ENCODE data around the gene HEY2.

The HEY2 gene

GRCh38 chr6:125794342-125795137 lies 45.1 kb downstream of the HEY2 start:
- no peak for TF ChIP-seq CTCF (conservative IDR thresholded peaks at IDR 0.05)
- H3K27ac ChIP-seq, result no peak overlapping the region

GRCh38 chr6:125795301-125795700 lies 45.9 kb downstream of the HEY2 start:
- no peak overlapping the region for H3K27ac ChIP-seq
- no peak for TF ChIP-seq CTCF (conservative IDR thresholded peaks at IDR 0.05)

- no peak overlapping the region for H3K27ac ChIP-seq
- no peak for TF ChIP-seq CTCF (conservative IDR thresholded peaks at IDR 0.05)
Observed at GRCh38 chr6:125797120-125797885, 47.9 kb downstream of the HEY2 start.

GRCh38 chr6:125797886-125798444 lies 48.5 kb downstream of the HEY2 start:
- no peak overlapping the region for H3K27ac ChIP-seq
- no peak for TF ChIP-seq CTCF (conservative IDR thresholded peaks at IDR 0.05)

GRCh38 chr6:125798734-125799508 lies 49.5 kb downstream of the HEY2 start:
- no peak overlapping the region for H3K27ac ChIP-seq
- no peak for TF ChIP-seq CTCF (conservative IDR thresholded peaks at IDR 0.05)

GRCh38 chr6:125802383-125802782 lies 53.0 kb downstream of the HEY2 start:
- no peak overlapping the region for H3K27ac ChIP-seq
- no peak for TF ChIP-seq CTCF (conservative IDR thresholded peaks at IDR 0.05)

Measured in VCaP (cell line).